HEK293 (cell line): ENCODE measurements around the gene MYH6.

ENCODE experiments used
- ZBTB21 ChIP-seq: fragments of 450-650 bp; formaldehyde crosslinking; IDR thresholded peaks from 2 replicates; pipeline ENCODE4 v1.5.1; 2017; ENCODE audit warnings: missing biosample characterization, missing genetic modification characterization
- ZNF610 ChIP-seq: fragments of 450-650 bp; formaldehyde crosslinking; IDR thresholded peaks from 2 replicates; pipeline ENCODE4 v1.5.1; 2016; ENCODE audit warnings: missing biosample characterization, missing genetic modification characterization, borderline replicate concordance
- TF ChIP-seq, protein P1 (sequence below): fragments of 450-650 bp; formaldehyde crosslinking; IDR thresholded peaks from 2 replicates; pipeline ENCODE4 v1.5.1; 2016; ENCODE audit warnings: missing biosample characterization, missing genetic modification characterization
- TF ChIP-seq, protein P2 (sequence below): fragments of 450-650 bp; formaldehyde crosslinking; IDR thresholded peaks from 2 replicates; pipeline ENCODE4 v1.5.1; 2016; ENCODE audit warnings: missing biosample characterization, missing genetic modification characterization, borderline replicate concordance

DNA sequence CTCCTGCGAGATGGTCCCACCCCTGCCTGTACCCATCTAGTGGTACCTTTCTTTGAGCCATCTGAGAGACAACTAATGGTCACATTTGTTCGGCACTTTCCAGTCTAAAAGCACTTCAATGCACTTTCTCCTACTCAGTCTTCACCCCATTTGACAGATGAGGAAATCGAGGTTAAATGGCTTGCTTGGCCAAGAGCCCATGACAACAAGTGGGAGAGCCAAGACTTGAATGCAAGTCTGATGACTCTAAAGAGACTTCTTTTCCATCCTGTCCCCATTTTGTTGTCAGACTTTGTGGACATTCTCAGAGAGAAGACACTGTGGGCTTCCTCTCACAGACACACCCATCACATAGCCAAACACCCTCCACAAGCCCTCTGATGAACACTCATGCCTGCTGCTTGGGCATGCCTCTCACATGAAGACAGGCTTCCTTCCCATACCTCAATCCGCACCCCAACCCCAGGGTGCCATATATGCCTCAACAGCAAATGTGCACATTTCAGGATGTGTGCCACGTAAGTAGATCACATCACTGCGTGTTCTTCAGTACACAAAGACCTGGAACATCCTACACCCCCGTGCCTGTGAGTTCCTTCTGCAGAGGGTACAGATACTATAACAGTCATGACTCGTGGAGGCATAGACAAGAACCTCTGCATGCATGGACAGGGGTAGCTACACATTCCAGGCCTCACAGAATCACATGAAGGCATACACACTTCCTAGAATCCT is 26.6 kb upstream of the MYH6 start:
- TF ChIP-seq, protein P1, sequence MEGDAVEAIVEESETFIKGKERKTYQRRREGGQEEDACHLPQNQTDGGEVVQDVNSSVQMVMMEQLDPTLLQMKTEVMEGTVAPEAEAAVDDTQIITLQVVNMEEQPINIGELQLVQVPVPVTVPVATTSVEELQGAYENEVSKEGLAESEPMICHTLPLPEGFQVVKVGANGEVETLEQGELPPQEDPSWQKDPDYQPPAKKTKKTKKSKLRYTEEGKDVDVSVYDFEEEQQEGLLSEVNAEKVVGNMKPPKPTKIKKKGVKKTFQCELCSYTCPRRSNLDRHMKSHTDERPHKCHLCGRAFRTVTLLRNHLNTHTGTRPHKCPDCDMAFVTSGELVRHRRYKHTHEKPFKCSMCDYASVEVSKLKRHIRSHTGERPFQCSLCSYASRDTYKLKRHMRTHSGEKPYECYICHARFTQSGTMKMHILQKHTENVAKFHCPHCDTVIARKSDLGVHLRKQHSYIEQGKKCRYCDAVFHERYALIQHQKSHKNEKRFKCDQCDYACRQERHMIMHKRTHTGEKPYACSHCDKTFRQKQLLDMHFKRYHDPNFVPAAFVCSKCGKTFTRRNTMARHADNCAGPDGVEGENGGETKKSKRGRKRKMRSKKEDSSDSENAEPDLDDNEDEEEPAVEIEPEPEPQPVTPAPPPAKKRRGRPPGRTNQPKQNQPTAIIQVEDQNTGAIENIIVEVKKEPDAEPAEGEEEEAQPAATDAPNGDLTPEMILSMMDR (tag by site-specific recombination): no peak
- TF ChIP-seq, protein P2, sequence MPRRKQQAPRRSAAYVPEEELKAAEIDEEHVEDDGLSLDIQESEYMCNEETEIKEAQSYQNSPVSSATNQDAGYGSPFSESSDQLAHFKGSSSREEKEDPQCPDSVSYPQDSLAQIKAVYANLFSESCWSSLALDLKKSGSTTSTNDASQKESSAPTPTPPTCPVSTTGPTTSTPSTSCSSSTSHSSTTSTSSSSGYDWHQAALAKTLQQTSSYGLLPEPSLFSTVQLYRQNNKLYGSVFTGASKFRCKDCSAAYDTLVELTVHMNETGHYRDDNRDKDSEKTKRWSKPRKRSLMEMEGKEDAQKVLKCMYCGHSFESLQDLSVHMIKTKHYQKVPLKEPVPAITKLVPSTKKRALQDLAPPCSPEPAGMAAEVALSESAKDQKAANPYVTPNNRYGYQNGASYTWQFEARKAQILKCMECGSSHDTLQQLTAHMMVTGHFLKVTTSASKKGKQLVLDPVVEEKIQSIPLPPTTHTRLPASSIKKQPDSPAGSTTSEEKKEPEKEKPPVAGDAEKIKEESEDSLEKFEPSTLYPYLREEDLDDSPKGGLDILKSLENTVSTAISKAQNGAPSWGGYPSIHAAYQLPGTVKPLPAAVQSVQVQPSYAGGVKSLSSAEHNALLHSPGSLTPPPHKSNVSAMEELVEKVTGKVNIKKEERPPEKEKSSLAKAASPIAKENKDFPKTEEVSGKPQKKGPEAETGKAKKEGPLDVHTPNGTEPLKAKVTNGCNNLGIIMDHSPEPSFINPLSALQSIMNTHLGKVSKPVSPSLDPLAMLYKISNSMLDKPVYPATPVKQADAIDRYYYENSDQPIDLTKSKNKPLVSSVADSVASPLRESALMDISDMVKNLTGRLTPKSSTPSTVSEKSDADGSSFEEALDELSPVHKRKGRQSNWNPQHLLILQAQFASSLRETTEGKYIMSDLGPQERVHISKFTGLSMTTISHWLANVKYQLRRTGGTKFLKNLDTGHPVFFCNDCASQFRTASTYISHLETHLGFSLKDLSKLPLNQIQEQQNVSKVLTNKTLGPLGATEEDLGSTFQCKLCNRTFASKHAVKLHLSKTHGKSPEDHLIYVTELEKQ (tag by site-specific recombination): no peak
- TF ChIP-seq ZNF610 (tag by site-specific recombination) (no peak), ZBTB21 (tag by site-specific recombination) (no peak)
